Skeletal muscle cell (primary cell): ENCODE data around the gene TMEM229B.
A peak's percentile ranks its signal among the peaks of the same experiment; 100 is the strongest.
"Not testable (repeated sequence)": the region's sequence is repeated elsewhere in the genome, so short reads cannot be mapped to it uniquely, and the experiment has no call there.

Source experiments
- DNase-seq: peaks from one replicate; pipeline ENCODE4 v3.0.0-alpha.2; 2010; ENCODE audit warnings: low read depth
- H3K4me3 ChIP-seq: 2 replicates; pipeline ENCODE4 v1.5.1; 2011; ENCODE audit warnings: low read depth, mild to moderate bottlenecking, control low read depth, low read length, moderate library complexity

TMEM229B gene

GRCh38 chr14:67464377-67464776 is 24.1 kb downstream of the TMEM229B start:
- H3K4me3 ChIP-seq: no peak overlapping the region
- DNase-seq: no peak

DNA sequence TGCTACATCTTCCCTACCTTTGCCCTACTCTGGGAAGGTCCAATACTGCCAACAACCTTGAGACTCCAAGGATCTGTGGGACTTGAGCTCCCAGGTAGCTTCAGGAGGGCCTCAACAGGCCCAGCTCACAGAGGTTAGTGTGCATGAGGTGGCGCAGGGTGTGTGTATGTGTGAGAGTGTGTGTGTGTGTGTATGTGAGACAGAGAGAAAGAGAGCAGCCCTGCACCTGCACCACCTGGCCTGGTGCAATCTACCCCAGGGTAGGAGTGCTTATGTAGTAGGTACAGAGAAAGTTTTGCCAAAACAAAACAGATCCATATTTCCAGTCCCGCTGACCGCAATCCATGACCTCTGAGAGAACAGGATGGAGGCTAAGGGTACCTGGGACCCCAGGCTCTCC is 24.6 kb downstream of the TMEM229B start:
- no peak for DNase-seq
- no peak overlapping the region for H3K4me3 ChIP-seq

- no peak for DNase-seq
- no peak overlapping the region for H3K4me3 ChIP-seq
Measured at GRCh38 chr14:67461996-67462395, 26.5 kb downstream of the TMEM229B start.

DNA sequence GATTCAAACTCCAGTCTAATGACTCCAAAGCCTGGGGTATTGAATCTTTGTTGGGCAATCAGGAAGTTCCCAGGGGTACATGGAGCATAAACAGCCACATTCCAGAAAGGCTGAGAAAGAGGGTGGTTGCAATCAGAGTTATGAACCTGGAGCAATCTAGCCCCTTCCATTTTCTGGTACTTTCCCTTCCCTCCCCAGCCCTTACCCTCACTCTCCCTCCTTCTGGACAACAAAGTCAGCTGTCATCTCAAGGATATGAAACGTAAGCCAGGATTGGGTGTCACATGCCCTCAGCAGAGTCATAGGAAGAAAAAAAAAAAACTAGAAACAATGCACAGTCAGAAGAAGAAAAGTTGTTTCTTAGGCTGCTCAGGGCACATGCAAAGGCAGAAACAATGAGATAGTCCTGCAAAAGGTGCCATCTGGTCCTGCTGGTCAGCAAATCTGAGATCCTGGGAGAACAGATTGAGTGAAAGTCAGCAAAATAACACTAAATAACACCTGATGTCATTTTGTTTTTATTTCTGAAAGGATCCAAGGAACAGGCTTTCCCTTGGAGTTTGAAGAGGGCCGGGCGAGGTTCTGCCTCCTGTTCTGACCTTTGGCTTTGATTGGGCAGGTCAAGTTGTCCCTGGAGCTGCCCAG is 27.1 kb downstream of the TMEM229B start:
- H3K4me3 ChIP-seq: no peak overlapping the region
- DNase-seq: peak; percentile 14

DNA sequence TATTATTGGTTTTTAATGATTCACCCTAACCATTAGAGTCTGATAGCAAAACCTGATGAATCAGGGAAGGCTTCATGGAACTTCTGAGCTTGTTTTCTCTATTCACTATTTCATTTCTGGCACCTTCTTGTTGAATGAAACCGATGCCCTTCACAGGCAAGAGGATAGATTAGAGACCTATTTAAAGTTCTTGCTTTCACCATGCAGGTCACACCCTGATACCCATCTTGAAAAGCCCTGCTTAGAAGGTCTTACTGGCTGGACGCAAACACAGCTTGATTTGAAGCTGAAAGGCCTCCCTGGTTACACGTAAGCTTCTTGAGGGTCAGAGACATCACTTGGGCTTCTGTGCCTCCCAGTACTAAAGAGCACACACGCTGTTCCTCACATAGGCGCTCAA is 29.2 kb downstream of the TMEM229B start:
- DNase-seq: no peak

GRCh38 chr14:67457782-67458181 is 30.7 kb downstream of the TMEM229B start:
- H3K4me3 ChIP-seq: no peak overlapping the region
- no peak for DNase-seq

More for the DNA sequence above, 29.2 kb downstream of the TMEM229B start:
- H3K4me3 ChIP-seq: no peak overlapping the region

DNA sequence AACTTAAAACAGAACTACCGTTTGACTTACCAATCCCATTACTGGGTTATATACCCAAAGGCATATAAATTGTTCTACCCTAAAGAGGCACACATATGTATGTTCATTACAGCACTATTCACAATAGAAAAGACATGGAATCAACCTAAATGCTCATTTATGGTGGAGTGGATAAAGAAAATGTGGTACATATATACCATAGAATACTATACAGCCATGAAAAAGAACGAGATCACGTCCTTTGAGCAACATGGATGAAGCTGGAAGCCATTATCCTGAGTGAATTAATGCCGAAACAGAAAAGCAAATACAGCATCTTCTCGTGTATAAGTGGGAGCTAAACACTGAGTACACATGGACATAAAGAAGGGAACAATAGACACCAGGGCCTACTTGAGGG is 31.8 kb downstream of the TMEM229B start:
- no peak overlapping the region for H3K4me3 ChIP-seq
- DNase-seq: no peak

DNA sequence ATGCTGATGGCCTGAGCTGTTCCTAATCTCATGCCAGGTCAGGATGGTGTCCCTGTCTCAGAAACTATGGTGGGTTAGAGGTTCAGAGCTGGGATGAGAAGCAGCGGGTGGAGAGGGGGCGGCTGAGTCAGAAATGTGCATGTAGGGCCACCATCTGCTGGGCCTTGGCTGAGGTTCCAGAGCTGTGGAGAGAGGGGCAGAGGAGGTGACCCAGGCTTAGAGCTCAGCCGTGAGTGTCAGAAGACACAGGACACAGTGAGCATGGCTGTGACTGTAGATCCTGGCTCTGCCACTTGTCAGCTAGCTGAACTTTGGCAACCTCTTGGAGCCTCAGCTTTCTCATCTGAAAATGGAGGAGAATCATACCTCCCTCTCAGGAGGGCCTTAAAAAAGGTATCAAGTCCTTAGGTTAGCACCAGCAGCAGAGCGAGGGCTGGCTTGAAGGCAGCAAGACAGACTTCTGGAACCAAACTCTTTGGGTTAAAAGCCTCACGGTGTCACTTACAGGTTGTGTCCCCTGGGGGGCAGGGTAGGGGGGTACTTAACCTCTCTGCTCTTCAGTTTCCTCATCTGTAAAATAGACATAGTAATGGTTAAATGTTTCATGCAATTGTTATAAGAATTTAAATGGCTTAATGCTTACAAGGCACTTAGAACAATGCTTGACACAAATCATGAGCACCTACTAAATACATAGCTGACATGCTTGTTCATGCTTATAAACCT is 34.8 kb downstream of the TMEM229B start:
- no peak overlapping the region for H3K4me3 ChIP-seq
- DNase-seq: no peak

- not testable (repeated sequence) for H3K4me3 ChIP-seq, DNase-seq
Measured at GRCh38 chr14:67451667-67452066, 36.9 kb downstream of the TMEM229B start.

GRCh38 chr14:67449096-67449495 is 39.4 kb downstream of the TMEM229B start:
- no peak for DNase-seq
- no peak overlapping the region for H3K4me3 ChIP-seq

- no peak overlapping the region for H3K4me3 ChIP-seq
- DNase-seq: no peak
Measured at GRCh38 chr14:67447033-67447381, 41.5 kb downstream of the TMEM229B start.

GRCh38 chr14:67446371-67447032 is 42.0 kb downstream of the TMEM229B start:
- DNase-seq: no peak
- no peak overlapping the region for H3K4me3 ChIP-seq

GRCh38 chr14:67444395-67444794 is 44.1 kb downstream of the TMEM229B start:
- no peak overlapping the region for H3K4me3 ChIP-seq
- DNase-seq: no peak

GRCh38 chr14:67442139-67442906 is 46.2 kb downstream of the TMEM229B start:
- DNase-seq: no peak
- no peak overlapping the region for H3K4me3 ChIP-seq

DNA sequence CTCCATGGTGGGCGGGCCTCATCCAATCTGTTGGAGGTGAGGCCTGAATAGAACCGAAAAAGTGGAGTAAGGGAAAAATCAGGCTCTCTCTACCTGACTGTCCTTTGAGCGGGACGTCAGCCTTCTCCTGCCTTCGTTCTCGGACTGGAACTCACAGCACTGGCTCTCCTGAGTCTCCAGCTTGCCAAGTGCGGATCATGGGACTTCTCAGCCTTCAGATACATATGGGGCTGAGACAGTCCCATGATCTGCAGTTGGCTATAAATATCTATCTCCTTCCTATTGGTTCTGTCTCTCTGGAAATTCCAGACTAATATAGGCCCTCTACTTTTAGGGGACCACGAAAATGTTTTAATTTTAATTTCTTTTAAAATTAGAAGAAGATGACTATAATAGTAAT is 46.8 kb downstream of the TMEM229B start:
- DNase-seq: no peak
- H3K4me3 ChIP-seq: no peak overlapping the region

DNA sequence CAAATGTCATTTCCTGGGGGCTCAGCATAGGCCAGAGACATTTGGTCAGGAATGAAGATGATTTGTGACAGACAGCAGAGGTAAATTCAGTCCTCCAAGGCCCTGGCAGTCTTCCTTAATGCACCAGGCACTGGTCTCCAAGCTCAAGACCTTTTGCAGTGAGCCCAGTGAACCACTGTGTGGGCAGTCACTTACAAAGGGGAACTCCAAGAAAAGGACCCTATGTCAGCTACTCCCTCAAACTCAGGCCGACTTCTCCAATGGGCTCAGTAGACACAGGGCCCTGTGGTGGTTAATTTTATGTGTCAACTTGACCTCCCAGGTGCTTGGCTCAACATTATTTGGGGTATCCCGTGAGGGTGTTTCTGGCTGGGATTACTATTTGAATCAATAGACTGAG is 47.3 kb downstream of the TMEM229B start:
- DNase-seq: no peak

DNA sequence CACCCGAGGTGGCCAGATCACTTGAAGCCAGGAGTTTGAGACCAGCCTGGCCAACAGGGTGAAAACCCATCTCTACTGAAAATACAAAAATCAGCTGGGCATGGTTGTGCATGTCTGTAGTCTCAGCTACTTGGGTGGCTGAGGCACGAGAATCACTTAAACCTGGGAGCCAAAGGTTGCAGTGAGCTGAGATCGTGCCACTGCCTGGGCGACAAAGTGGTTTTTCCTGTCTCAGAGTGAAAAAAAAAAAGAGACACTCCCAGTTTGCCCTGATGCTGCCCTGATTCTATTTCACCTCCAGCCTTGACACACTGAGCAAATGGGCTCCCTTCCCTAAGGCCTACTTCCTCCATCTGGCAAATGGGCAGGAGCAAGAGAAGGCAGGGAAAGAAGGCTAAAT is 48.0 kb downstream of the TMEM229B start:
- no peak overlapping the region for H3K4me3 ChIP-seq
- DNase-seq: no peak

More for the DNA sequence above, 47.3 kb downstream of the TMEM229B start:
- no peak overlapping the region for H3K4me3 ChIP-seq

DNA sequence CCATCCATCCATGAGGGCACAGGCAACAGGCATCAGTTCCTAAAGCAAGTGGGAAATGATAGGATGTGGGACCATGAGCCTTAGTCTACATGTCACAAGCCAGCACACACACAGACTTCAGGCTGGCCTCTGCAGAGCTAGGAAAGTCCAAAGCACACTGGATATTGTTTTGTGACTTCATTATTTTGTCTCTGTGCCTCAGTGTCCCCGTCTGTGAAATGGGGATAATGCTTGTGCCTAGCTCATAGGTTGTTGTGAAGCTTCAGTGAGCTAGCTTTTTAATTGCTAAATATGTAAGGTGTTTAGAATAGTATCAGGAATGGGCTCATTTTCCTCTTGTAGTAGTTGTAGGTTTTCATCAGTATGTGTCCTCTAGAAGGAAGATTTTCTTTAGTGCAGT is 49.6 kb downstream of the TMEM229B start:
- no peak for DNase-seq
- no peak overlapping the region for H3K4me3 ChIP-seq

GRCh38 chr14:67436006-67436866 is 52.3 kb downstream of the TMEM229B start:
- DNase-seq: no peak
- H3K4me3 ChIP-seq: no peak overlapping the region
